Brain microvascular endothelial cell (primary cell): ENCODE data around the gene MPPED2.

ENCODE experiments used
- DNase-seq: peaks from one replicate; pipeline ENCODE4 v3.0.0-alpha.2; 2020
- H3K27ac ChIP-seq: fragments of 250-450 bp; sonication (Bioruptor Pico); 2 replicates; pipeline ENCODE4 v1.5.1; 2020; ENCODE audit warnings: mild to moderate bottlenecking, moderate library complexity
- H3K27me3 ChIP-seq: fragments of 250-450 bp; sonication (Bioruptor Pico); replicated peaks from 2 replicates; pipeline ENCODE4 v1.5.1; 2020; ENCODE audit warnings: mild to moderate bottlenecking
- H3K36me3 ChIP-seq: fragments of 250-450 bp; sonication (Bioruptor Pico); replicated peaks from 2 replicates; pipeline ENCODE4 v1.5.1; 2020; ENCODE audit warnings: mild to moderate bottlenecking
- H3K4me3 ChIP-seq: 2 replicates; pipeline ENCODE4 v1.5.1; 2011; ENCODE audit warnings: low read depth, mild to moderate bottlenecking, control low read depth, low read length, moderate library complexity
- in situ Hi-C: cut with HindIII; loops from 2 replicates; pipeline ENCODE4 v1.10.0; 2017; ENCODE audit warnings: low sequenced_read_pairs, low pct_ligation_motif_present
- TF ChIP-seq, protein P1 (sequence below): IDR thresholded peaks from 2 replicates; pipeline ENCODE4 v1.5.1; 2011; ENCODE audit warnings: low read depth, mild to moderate bottlenecking, moderate library complexity, low read length, control low read depth, inconsistent platforms; ENCODE audit errors: missing control alignments

Gene MPPED2

DNA sequence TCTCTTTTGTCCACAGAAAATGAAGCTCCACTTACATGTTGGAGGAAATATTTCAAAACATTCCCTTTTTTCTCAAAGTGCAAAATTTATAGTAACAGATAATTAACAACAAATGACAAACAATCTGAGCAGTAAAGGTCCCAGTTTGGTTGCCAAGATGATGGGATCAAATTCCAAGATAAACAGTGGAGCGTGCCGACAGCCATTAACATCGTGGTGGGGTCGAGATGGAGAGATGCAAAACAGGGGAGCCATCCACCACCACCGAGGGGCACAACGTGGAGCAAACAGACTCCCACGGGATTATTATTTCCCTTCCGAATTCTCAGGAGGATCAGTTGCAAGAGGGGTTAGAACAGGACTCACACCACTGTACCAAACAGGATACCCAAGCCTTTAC, 17.2 kb downstream of the MPPED2 start:
- no peak overlapping the region for H3K27ac ChIP-seq
- H3K36me3 ChIP-seq: no peaks in the 10 kb centered on the region
- in situ Hi-C loops: no loop called here
- no peak for DNase-seq
- H3K27me3 ChIP-seq: no peaks in the 10 kb centered on the region
- H3K4me3 ChIP-seq: no peak overlapping the region
- TF ChIP-seq, protein P1, sequence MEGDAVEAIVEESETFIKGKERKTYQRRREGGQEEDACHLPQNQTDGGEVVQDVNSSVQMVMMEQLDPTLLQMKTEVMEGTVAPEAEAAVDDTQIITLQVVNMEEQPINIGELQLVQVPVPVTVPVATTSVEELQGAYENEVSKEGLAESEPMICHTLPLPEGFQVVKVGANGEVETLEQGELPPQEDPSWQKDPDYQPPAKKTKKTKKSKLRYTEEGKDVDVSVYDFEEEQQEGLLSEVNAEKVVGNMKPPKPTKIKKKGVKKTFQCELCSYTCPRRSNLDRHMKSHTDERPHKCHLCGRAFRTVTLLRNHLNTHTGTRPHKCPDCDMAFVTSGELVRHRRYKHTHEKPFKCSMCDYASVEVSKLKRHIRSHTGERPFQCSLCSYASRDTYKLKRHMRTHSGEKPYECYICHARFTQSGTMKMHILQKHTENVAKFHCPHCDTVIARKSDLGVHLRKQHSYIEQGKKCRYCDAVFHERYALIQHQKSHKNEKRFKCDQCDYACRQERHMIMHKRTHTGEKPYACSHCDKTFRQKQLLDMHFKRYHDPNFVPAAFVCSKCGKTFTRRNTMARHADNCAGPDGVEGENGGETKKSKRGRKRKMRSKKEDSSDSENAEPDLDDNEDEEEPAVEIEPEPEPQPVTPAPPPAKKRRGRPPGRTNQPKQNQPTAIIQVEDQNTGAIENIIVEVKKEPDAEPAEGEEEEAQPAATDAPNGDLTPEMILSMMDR: no peak

DNA sequence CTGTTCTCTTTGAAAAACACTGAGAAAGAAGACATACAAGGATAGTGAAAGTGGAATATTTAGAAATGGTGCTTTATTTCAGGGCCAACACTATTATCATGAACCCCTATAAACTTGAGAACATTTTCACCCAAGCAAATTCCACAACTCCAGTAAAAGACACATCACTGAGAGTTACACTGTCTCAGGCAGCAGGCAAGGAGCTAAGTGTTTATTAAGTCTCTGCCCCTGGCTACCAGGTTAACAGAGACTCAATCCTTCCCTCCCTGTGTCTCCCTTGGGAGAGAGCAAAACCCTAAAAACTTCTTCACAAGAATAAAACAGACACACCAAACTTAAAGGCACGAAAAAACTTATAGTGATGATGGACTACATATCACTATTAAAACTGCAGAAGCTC, 18.5 kb downstream of the MPPED2 start:
- in situ Hi-C loops: no loop called here
- no peak overlapping the region for H3K27ac ChIP-seq
- TF ChIP-seq, protein P1: no peak

DNA sequence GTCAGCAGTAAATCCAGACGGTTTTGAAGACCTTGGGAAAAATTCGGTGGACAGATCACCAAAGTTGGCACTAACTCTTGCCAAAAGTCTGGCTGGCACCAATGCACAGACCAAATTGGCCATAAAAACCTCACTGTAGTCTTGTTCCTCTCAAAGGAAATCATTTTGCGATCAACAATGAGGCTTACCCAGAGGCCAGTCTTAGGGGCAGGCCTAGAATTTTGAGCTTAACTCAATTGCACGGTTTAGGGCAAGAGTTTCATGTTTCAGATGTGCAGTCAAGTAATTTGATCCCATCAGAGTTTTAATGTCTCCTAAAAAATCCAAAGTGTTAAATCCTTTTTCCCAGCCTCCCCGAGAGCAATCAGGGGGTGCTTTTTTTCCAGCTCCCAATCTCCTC, 19.0 kb downstream of the MPPED2 start:
- Histone ChIP-seq H3K36me3 (no peaks in the 10 kb centered on the region), H3K27me3 (no peaks in the 10 kb centered on the region), H3K27ac (no peak overlapping the region), H3K4me3 (no peak overlapping the region)
- TF ChIP-seq, protein P1: no peak
- no peak for DNase-seq
- in situ Hi-C loops: no loop called here

More for the DNA sequence above, 18.5 kb downstream of the MPPED2 start:
- Histone ChIP-seq H3K27me3 (no peaks in the 10 kb centered on the region), H3K36me3 (no peaks in the 10 kb centered on the region), H3K4me3 (no peak overlapping the region)
- no peak for DNase-seq

DNA sequence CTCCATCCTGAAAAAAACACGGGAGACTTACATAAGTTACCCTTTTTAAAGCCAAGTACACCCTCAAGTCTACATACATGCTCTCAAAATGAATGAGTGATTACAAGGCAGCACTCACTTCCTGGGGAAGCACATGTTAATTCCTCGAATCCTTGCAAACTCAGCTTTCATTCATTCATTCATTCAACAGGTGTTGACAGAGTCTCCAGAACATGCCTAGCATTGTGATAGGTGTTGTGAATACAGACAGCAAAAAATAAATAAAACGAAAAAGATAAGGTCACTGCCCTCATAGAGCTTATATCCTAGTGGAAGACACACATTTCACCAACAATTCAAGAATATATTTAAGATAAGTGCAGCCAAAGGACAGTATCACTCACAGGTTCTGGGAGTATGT, 19.7 kb downstream of the MPPED2 start:
- Histone ChIP-seq H3K27me3 (no peaks in the 10 kb centered on the region), H3K27ac (no peak overlapping the region), H3K4me3 (no peak overlapping the region), H3K36me3 (no peaks in the 10 kb centered on the region)
- in situ Hi-C loops: no loop called here
- TF ChIP-seq, protein P1: no peak
- no peak for DNase-seq

DNA sequence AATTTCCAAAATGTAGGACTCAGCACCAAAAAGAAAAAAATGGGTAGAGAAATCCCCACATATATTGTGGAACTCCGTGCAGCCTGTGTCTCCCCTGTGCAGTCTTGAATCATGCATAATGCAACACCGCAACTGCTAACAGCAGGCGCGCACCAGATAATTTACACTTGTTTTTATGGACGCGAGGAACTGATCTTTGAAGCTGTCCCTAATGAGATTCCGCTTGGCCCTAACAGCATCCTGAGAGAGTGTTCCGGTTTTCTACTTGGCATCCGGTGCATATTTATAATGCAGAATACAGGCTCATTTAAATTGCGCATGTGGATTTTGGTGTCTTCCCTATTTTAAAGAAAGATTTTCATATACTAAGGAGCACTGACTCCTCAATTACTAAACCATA, 21.1 kb downstream of the MPPED2 start:
- TF ChIP-seq, protein P1: no peak
- Histone ChIP-seq H3K4me3 (no peak overlapping the region), H3K27ac (no peak overlapping the region), H3K36me3 (no peaks in the 10 kb centered on the region), H3K27me3 (no peaks in the 10 kb centered on the region)
- no peak for DNase-seq
- in situ Hi-C loops: no loop called here

DNA sequence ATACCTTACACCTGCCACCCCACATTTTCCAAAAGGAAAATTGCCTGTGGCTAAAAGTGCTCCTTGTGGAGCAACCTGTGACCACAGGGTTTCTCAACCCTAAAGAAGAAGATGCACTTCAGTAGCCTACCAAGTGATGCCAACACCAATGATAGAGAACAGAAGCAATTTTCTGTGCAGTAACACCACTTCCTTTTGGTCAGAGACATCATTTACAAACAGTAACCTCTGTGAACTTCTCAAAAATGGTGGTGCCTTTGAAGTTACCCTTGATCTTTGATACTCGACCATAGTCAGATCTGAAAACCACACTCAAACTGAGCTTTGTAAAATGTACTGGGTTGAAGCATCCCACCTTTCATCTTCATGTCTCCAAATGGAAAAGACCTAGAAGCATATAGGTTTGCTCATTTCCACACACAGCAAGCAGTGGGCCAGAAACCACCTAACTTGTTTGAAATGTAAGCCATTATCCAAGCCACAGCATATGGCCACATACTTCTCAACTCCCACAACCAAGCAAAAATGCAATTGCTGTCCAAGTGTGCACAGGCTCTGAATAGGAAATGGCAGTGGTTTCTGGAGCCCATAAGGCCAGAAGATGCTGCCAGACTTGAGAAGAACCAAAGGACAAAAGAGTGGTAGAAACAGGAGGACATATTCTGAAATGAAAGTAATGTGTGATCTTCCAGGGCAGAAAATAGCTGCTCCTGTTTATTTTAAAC, 24.3 kb downstream of the MPPED2 start:
- TF ChIP-seq, protein P1: no peak
- Histone ChIP-seq H3K27me3 (no peaks in the 10 kb centered on the region), H3K4me3 (no peak overlapping the region), H3K27ac (no peak overlapping the region), H3K36me3 (no peaks in the 10 kb centered on the region)
- DNase-seq: no peak
- in situ Hi-C loops: no loop called here
